Brain pericyte (primary cell): Measurements from ENCODE around the gene TAAR2.
A peak's percentile ranks its signal among the peaks of the same experiment; 100 is the strongest.
"Not testable (repeated sequence)": the region's sequence is repeated elsewhere in the genome, so short reads cannot be mapped to it uniquely, and the experiment has no call there.

Experiments used
- DNase-seq: peaks from one replicate; pipeline ENCODE4 v3.0.0-alpha.2; 2012; ENCODE audit warnings: low read depth, low spot score

The TAAR2 gene, protein sequence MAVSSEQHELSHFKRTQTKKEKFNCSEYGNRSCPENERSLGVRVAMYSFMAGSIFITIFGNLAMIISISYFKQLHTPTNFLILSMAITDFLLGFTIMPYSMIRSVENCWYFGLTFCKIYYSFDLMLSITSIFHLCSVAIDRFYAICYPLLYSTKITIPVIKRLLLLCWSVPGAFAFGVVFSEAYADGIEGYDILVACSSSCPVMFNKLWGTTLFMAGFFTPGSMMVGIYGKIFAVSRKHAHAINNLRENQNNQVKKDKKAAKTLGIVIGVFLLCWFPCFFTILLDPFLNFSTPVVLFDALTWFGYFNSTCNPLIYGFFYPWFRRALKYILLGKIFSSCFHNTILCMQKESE

DNA sequence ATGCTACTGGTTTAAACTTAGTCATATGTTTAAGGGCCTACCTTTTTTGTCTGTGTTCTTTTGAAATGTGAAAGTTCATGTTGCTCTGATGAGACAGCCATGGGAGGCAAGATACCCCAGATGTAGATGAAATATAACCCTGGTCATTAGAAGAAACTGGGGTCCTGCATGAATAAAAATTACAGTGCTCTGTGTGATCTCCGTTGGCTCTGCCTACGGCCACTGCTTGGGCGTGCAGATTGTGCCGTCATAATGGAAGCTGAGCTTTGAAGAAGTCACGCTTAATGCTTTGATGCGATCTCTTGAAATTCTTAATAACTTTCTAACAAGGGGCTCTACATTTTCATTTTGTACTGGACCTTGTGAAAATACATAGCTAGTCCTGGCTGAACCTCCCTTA lies at the start of gene TAAR2:
Gene TAAR2 (minus strand): TSS at position 101 of the 400 bp plus-strand sequence. CDS start 0 bp downstream, at position 101.
- DNase-seq = no peak

GRCh38 chr6:132673376-132674094 lies 49.5 kb upstream of the TAAR2 start:
- no peak for DNase-seq

GRCh38 chr6:132671295-132671694 lies 47.2 kb upstream of the TAAR2 start:
- no peak for DNase-seq

DNA sequence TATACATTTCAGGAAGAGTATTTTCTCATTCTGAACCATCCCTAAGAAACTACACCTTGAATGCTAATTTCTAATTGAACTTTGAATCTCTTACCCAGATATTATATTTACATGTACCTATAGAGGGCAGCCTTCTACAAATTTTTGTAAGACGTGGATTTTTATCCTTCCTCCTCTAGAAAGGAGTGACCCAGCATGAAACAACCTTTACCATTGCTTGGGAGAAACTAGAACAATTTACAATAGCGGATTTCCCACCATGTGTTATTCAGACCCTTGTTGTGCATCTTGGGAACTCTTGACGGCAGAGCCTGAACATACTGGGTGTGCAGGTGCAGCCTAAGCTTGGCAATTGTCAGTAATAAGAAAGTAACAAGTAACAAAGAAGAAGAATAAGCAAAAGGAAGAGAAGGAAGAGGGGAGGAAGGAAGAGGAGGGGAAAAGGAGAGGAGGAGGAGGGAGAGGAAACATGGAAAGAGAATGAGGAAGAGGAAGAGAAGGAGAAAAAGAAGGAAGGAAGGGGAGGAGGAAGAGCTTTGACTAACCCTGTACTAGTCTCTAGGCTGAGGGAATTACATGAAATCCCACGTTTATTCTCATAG lies 45.7 kb upstream of the TAAR2 start:
- no peak for DNase-seq

DNA sequence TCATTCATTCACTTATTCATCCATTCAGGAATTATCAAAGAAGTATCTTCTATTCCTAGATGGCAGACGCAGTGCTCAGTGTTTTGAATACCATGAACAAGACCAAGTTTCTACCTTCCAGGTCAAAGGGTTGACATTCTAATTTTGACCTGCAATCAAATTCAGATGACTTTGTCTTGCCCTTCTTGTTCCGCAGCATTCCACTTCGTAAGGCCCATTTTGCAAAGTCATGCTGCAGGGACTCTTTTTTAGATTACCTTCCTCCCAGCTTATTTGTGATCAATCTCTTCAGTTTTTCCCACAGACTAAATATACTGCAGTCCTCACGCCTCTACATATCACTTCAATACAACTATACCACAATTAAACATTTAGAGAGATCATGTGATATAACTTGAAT lies 42.0 kb upstream of the TAAR2 start:
- no peak for DNase-seq

DNA sequence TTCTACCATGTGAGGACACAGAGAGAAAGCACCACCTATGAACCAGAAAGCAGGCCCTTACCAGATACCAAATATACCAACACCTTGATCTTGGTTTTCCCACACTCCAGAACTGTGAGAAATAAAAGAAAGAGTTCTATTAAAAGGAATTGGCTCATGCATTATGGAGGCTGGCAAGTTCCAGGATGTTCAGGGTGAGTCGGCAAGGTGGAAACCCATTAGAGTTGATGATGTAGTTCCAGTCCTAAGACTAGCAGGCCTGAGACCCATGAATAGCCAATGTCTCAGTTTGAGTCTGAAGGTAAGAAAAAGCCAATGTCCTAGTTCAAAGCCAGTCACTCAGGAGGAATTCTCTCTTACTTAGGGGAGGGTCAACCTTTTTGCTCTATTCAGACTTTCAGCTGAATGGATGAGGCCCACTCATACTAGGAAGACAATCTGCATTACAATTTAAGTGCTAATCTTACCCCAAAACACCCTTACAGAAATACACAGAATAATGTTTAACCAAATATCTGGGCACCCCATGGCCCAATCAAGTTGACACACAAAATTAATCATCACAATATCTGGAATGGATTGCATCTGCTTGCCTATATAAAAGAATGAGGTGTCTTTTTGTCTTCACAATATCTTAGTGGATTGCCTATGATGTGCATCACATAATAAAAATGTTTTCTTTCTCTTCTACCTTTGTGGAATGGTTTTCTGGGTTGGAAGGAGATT lies 40.4 kb upstream of the TAAR2 start:
- DNase-seq = no peak

DNA sequence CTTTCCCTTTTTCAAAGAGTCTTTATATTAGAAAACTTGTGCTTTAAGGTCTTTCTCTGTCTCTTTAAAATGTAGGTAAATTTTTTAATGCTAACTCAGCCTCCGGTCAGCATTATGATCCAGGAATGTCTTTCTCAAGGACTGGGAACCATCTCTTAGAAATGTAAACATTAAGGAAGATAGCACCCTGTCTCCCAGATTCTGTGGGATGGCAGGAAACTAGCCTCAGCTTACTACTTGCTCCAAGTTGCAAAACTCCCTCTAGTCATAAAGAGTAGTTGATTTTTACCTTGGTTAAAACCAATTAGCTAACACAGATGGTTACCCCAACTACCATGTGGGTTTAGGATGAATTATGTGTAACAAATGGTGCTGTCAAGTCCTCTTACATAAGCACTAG lies 39.6 kb upstream of the TAAR2 start:
- DNase-seq = no peak

GRCh38 chr6:132661906-132662305 lies 37.8 kb upstream of the TAAR2 start:
- DNase-seq = no peak

DNA sequence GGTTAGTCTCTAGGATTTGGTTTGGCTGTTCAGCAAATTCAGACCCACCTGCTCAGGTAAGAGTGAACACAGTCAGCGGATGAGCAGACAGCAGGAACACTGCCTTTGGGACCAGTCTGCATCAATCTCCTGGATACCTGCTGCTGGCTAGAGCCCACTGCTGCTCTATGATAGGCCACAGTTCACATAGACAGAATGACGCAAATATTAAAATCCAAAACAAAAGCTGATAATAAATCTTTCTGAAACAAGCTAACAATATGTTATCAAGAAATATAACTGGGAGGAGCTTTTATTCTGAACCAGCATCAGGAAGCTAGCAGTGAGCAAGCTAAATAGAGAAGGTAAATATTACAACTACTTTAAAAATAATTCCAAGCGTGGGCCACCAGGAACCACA lies 35.0 kb upstream of the TAAR2 start, which contains the start of gene TAAR1:
Gene TAAR1 (minus strand): TSS at position 101 of the 400 bp plus-strand sequence. CDS start 13,179 bp downstream, outside the sequence.
- no peak for DNase-seq

DNA sequence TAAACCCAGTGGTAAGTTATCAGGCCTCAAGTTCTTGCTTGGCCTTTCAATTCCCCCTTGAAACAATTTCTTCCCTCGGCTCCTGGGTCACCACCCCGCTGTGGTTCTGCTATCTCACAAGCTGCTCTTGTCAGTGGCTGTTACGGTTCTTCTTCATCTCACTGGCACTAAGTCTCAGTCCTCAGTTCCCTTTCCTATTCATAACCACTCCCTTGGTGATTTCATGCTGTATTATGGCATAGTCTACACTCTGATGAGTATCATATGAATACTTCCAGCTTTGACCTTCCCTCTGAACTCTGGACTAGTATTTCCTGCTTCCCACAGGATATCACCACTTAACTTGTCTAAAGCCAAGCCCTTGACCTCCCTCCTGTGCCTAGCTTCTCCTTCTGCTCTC lies 27.0 kb upstream of the TAAR2 start:
- no peak for DNase-seq

- DNase-seq = no peak
Measured at GRCh38 chr6:132650429-132650828, 26.4 kb upstream of the TAAR2 start.

DNA sequence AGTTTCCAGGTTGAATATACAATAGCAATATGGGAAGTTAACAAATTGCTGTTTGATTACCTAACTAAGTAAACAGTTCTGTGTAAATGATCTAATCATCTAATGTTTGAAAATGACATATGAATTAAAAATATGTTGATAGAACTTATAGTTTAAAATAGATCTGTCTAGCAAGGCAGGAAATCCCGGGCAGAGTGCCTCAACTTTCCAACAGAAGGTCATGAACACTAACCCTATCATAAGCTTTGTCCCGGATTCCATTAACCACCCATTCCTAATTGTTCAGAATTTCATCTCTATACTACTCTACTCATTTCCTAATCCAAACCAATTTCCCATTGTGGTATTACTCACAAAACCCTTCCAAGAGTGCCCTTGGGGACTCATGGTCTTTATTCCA lies 24.8 kb upstream of the TAAR2 start:
- no peak for DNase-seq

GRCh38 chr6:132648356-132648755 lies 24.3 kb upstream of the TAAR2 start:
- peak; percentile 20 for DNase-seq

DNA sequence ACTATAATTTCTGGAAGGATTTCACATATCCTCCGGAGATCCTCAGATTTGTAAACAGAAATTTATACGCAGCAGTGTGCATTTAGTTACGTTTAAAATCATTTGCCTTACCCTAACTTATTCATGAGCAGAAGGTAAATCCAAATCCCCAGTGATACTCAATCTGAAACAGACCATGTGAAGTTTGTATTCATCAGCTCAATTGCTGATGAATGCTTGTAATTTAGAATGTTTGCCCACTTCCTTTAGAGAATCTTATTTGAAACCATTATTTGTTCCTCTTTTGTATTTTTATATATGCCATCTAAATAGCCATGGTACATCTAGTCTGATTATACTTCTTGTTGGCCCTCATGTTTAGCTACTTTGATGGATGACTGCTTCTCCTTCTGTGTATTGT lies 19.5 kb upstream of the TAAR2 start:
- DNase-seq = no peak

GRCh38 chr6:132637135-132637534 lies 13.1 kb upstream of the TAAR2 start:
- not testable (repeated sequence) for DNase-seq

DNA sequence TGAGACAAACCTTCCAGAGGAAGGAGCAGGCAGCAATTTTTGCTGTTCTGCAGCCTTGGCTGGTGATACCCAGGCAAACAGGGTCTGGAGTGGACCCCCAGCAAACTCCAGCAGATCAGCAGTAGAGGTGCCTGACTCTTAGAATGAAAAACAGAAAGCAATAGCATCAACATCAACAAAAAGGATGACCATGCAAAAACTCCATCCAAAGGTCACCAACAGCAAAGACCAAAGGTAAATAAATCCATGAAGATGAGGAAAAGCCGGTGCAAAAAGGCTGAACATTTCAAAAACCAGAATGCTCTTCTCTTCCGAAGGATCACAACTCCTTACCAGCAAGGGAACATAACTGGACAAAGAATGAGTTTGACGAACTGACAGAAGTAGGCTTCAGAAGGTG lies 11.8 kb upstream of the TAAR2 start:
- not testable (repeated sequence) for DNase-seq

DNA sequence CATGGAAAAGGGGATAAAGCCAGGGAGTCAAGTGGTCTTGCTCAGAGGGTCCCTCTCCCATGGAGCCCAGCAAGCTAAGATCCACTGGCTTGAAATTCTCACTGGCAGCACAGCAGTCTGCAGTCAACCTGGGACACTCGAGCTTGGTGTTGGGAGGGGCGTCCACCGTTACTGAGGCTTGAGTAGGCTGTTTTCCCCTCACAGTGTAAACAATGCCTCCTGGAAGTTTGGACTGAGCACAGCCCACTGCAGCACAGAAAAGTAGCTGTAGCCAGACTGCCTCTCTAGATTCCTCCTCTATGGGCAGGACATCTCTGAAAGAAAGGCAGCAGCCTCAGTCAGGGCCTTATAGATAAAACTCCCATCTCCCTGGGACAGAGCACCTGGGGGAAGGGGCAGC lies 11.2 kb upstream of the TAAR2 start:
- not testable (repeated sequence) for DNase-seq

- DNase-seq = no peak
Measured at GRCh38 chr6:132634796-132635195, 10.7 kb upstream of the TAAR2 start.

DNA sequence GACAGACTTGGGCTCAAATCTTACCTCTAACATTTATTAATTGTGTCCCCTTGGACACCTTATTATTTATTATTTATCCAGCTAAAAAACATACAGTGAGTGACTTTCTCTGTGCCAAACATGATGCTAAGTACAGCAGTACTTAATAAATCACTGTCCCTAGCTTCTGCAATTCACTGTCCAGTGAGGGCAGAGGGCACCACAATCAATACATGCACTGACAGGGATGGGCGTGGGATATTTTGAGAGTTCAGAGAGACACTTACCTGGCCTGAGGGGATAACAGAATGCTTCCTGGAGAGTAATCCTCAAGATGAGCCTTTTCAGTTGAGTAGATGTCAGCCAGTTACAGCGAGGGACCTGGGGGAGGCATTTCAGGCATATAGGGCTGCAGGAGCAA lies 9.3 kb upstream of the TAAR2 start:
- DNase-seq = no peak

DNA sequence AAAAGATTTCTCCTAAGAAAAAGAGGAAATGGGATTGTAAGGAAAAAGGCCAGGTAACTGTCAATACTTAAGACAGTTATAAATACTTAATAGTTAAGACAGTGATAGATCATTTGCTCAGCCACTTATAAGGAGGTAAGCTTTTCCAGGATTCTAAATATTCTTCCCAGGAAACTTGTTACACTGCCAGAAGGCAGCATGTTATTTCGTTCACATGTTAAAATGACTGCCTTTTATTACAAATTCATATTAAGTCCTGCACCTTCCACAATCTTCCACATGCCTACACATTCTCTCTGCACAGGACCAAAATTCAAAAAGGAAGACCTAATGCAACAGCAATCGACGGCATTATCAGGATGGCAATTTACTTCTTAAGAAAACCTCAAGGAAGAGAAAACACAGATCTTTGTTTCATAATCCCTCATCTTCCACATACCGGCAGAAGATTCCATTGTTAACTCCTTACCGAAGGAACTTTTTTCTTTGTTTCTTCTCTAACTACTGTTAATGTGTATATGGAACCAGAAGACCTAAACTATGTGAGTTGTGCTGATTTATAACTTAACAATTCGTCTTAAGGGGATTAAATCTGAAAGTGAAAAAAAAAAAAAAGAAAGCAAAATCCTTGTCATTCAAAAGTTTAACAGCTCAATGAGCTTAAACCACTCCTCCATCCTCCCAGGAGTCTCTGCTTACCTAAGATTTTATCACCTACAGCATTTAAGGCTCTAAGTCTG lies 799 bp downstream of the TAAR2 start:
- DNase-seq = no peak

DNA sequence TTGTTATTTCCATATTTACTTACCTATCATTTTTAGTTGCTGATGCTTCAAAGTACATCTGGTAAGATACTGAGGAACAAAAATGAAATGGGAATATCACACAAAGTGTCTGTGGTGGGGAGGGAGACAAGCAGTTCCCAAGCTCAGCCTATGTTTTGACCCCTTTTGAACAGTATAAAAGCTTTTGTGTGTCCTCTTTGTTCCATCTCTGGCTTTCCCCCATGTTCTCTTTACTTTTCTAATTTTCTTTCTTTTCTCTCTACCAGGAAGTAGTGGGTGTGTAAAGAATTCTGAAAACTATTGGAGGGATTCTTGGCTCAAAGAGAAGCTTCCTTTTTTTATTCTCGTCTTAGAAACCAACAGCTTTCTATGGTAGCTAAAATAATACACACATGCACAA lies 7.4 kb downstream of the TAAR2 start:
- no peak for DNase-seq
